Measurements from ENCODE around the gene CRYL1. TPM values are rescaled to one million over a fixed set of nuclear protein-coding genes. Genes with fewer than 3 reads are reported as not detected.

CRYL1 gene
- total RNA-seq, 1 experiment from 2014 or later = 3.7 TPM

GRCh38 chr13:20446900-20447299, 78.8 kb downstream of the CRYL1 start:
- no peak overlapping the region for H3K4me2 ChIP-seq (ENCODE audit: insufficient read depth, insufficient read length, low read length)
- H3K23me2 ChIP-seq (ENCODE audit: insufficient read length, low read depth, low read length, poor library complexity, severe bottlenecking) = no peaks in the 10 kb centered on the region
- H3K56ac ChIP-seq (ENCODE audit: insufficient read length, low read depth, low read length) = no peak overlapping the region
- no peak overlapping the region for H2BK15ac ChIP-seq (ENCODE audit: low read depth, low read length)
- no peak overlapping the region for H2BK12ac ChIP-seq (ENCODE audit: insufficient read length, low read depth, low read length)
- H3T11ph ChIP-seq (ENCODE audit: low read length) = no peak overlapping the region
- H3K4ac ChIP-seq (ENCODE audit: low read depth, low read length) = no peak overlapping the region
- no peak overlapping the region for H3K9ac ChIP-seq (ENCODE audit: extremely low read depth, insufficient read length, low read length)
- H3K36me3 Mint-ChIP-seq (ENCODE audit: insufficient read depth in 1 of 3, low read depth in 3 of 3) = peaks cover 0 to 23% (median 3%) of the 10 kb centered on the region in 3 experiments; a peak in 5 of 7 replicates
- H2BK5ac ChIP-seq (ENCODE audit: insufficient read length, low read length) = no peak overlapping the region
- no peak overlapping the region for H2AFZ ChIP-seq (ENCODE audit: low read length)
- H3K14ac ChIP-seq (ENCODE audit: insufficient read depth, low read length) = no peak overlapping the region
- peaks cover 10 to 11% of the 10 kb centered on the region in 2 experiments for H3K4me1 Mint-ChIP-seq
- H3K27ac Mint-ChIP-seq = no peak overlapping the region
- H3K4me3 Mint-ChIP-seq = no peak overlapping the region
- no peak overlapping the region for H2BK20ac ChIP-seq (ENCODE audit: low read depth, low read length, poor library complexity, severe bottlenecking)
- no peaks in the 10 kb centered on the region for H3K27me3 ChIP-seq (ENCODE audit: insufficient read depth, low read length)
- DNase-seq = no peak
- no peaks in the 10 kb centered on the region for H3K27me3 Mint-ChIP-seq (ENCODE audit: low read depth)
- no peak overlapping the region for H3K18ac ChIP-seq (ENCODE audit: insufficient read length, low read depth, low read length)
- no peak overlapping the region for H2AK5ac ChIP-seq (ENCODE audit: insufficient read length, low read length)
- peaks cover 27 to 35% of the 10 kb centered on the region in 2 experiments for H3K9me3 Mint-ChIP-seq
- no peaks in the 10 kb centered on the region for H3K9me3 ChIP-seq (ENCODE audit: control insufficient read depth, low read depth, low read length)
- no peaks in the 10 kb centered on the region for H3K79me1 ChIP-seq (ENCODE audit: insufficient read depth, low read depth, low read length, poor library complexity, severe bottlenecking)
- H2BK120ac ChIP-seq (ENCODE audit: low read depth, low read length, poor library complexity, severe bottlenecking) = no peak overlapping the region
- 0 out of 2 replicates have a peak, but pooled peaks cover under 1% of the 10 kb centered on the region for H3K4me1 ChIP-seq (ENCODE audit: insufficient read depth, low read length)
- no peak overlapping the region for H4K5ac ChIP-seq (ENCODE audit: insufficient read length, low read depth, low read length)
- no peaks in the 10 kb centered on the region for H3K79me2 ChIP-seq (ENCODE audit: insufficient read depth, low read length)
- H3K23ac ChIP-seq (ENCODE audit: insufficient read length, low read depth, low read length) = no peak overlapping the region
- no peak for TF ChIP-seq CTCF (conservative IDR thresholded peaks at IDR 0.05)
- no peak overlapping the region for H3K27ac ChIP-seq (ENCODE audit: insufficient read length, low read depth, low read length)
- H4K91ac ChIP-seq (ENCODE audit: insufficient read length, low read depth, low read length) = no peak overlapping the region
- H4K20me1 ChIP-seq (ENCODE audit: control insufficient read depth, insufficient read depth, insufficient read length) = no peaks in the 10 kb centered on the region
- H4K8ac ChIP-seq (replicated peaks; ENCODE audit: insufficient read length, low read depth, low read length) = no peak overlapping the region
